Endothelial cell of umbilical vein (primary cell): Measurements from ENCODE around the gene ZNRD2. TPM values are rescaled to one million over a fixed set of nuclear protein-coding genes. Genes with fewer than 3 reads are reported as not detected.

Experiments used
- BruUV-seq: library from RNA; stranded (reverse); fragments of 400-500 nt; replicated peaks from 2 replicates; lab custom pipeline; 2021; lab: Mats Ljungman, UMichigan
- CTCF ChIA-PET: fragments of 300-600, 350-600 bp; sonication (Branson Sonifier 250); formaldehyde crosslinking; loops from one replicate; lab custom pipeline; 2021; ENCODE audit warnings: antibody characterized with exemption, inconsistent platforms; lab: Charles Lee
- POLR2A ChIA-PET: fragments of 300-600, 350-600 bp; sonication (Branson Sonifier 250); formaldehyde crosslinking; loops from one replicate; lab custom pipeline; 2021; ENCODE audit warnings: antibody characterized with exemption, inconsistent platforms; lab: Charles Lee
- DNase-seq: peaks from one replicate; pipeline ENCODE4 v3.0.0-alpha.2; 2011; ENCODE audit warnings: low read depth, low spot score
- FAIRE-seq: peaks from 2 replicates; lab custom pipeline; 2011; peaks lifted over from hg19 to GRCh38; lab: Jason Lieb, UNC
- H2AFZ ChIP-seq: 2 replicates; pipeline ENCODE4 v1.6.0; 2012; ENCODE audit warnings: low read depth, low read length, control low read depth, inconsistent platforms
- H3K27ac ChIP-seq: 2 replicates; pipeline ENCODE4 v1.5.1; 2011; ENCODE audit warnings: low read depth, mild to moderate bottlenecking, control low read depth, low read length, moderate library complexity; ENCODE audit not compliant: insufficient read depth
- H3K27me3 ChIP-seq, 2 experiments: 2 replicates each; pipeline versions ENCODE4 v1.6.0 to v1.6.1; 2011; ENCODE audit warnings: low read length in 2 of 2, mixed read lengths in 1 of 2; ENCODE audit not compliant: control insufficient read depth in 2 of 2, insufficient read depth in 2 of 2
- H3K36me3 ChIP-seq, 2 experiments: 2 replicates in 1 of 2; 3 replicates in 1 of 2; pipeline ENCODE4 v1.5.1; 2011; ENCODE audit warnings: low read length in 2 of 2, mild to moderate bottlenecking in 1 of 2, moderate library complexity in 1 of 2; ENCODE audit not compliant: control insufficient read depth in 2 of 2, insufficient read depth in 2 of 2; ENCODE audit errors: extremely low read depth in 1 of 2
- H3K4me1 ChIP-seq: 3 replicates; pipeline ENCODE4 v1.5.1; 2011; ENCODE audit warnings: mild to moderate bottlenecking, low read length; ENCODE audit not compliant: control insufficient read depth, insufficient read depth; ENCODE audit errors: extremely low read depth
- H3K4me2 ChIP-seq: 2 replicates; pipeline ENCODE4 v1.6.1; 2011; ENCODE audit warnings: low read length, control low read depth, mixed read lengths; ENCODE audit not compliant: insufficient read depth
- H3K4me3 ChIP-seq, 3 experiments: fragments of 200-600 bp in 1 of 3; sonication (generic), shearing (Covaris generic) in 1 of 3; replicated peaks in 1 of 3; 2 replicates each; pipeline ENCODE4 v1.5.1; 2011 to 2016; ENCODE audit warnings: control low read depth in 3 of 3, low read length in 3 of 3, mild to moderate bottlenecking in 2 of 3, inconsistent platforms in 1 of 3, low read depth in 1 of 3, moderate library complexity in 1 of 3; ENCODE audit not compliant: insufficient read depth in 1 of 3
- H3K79me2 ChIP-seq: 2 replicates; pipeline ENCODE4 v1.6.0; 2012; ENCODE audit warnings: low read length, inconsistent platforms; ENCODE audit not compliant: control insufficient read depth, insufficient read depth
- H3K9ac ChIP-seq: replicated peaks from 2 replicates; pipeline ENCODE3; 2011; ENCODE audit warnings: low read length, control low read depth; ENCODE audit not compliant: insufficient read depth; ENCODE audit errors: extremely low read depth
- H3K9me1 ChIP-seq: replicated peaks from 3 replicates; pipeline ENCODE4 v1.6.0; 2011; ENCODE audit warnings: mild to moderate bottlenecking, low read length; ENCODE audit not compliant: control insufficient read depth, insufficient read depth; ENCODE audit errors: extremely low read depth
- H3K9me3 ChIP-seq: replicated peaks from 2 replicates; pipeline ENCODE4 v1.5.1; 2012; ENCODE audit warnings: low read length, inconsistent platforms; ENCODE audit not compliant: control insufficient read depth, insufficient read depth
- H4K20me1 ChIP-seq: replicated peaks from 2 replicates; pipeline ENCODE3; 2011; ENCODE audit warnings: mild to moderate bottlenecking, low read length; ENCODE audit not compliant: control insufficient read depth, insufficient read depth; ENCODE audit errors: extremely low read depth
- CTCF ChIP-seq, 2 donors: IDR thresholded peaks; 1 replicate in 1 of 2; 2 replicates in 1 of 2; pipeline ENCODE4 v1.5.1; 2011; ENCODE audit warnings: low read length in 2 of 2, mild to moderate bottlenecking in 2 of 2, moderate library complexity in 2 of 2, control low read depth in 1 of 2, inconsistent platforms in 1 of 2, low read depth in 1 of 2; ENCODE audit not compliant: insufficient read depth in 1 of 2; ENCODE audit errors: extremely low read depth in 1 of 2
- EZH2 ChIP-seq: IDR thresholded peaks from 2 replicates; pipeline ENCODE4 v1.6.1; 2012; ENCODE audit warnings: borderline replicate concordance, low read depth, mild to moderate bottlenecking, moderate library complexity, low read length, inconsistent platforms; ENCODE audit not compliant: severe bottlenecking
- FOS ChIP-seq: IDR thresholded peaks from 2 replicates; pipeline ENCODE4 v1.6.1; 2011; ENCODE audit warnings: mild to moderate bottlenecking, low read length, moderate library complexity, borderline replicate concordance; ENCODE audit not compliant: insufficient read depth
- GATA2 ChIP-seq: IDR thresholded peaks from 2 replicates; pipeline ENCODE4 v1.7.0; 2011; ENCODE audit warnings: low read depth, mild to moderate bottlenecking, moderate library complexity, mixed read lengths, low read length; ENCODE audit not compliant: insufficient read length, insufficient read depth
- JUN ChIP-seq: IDR thresholded peaks from 2 replicates; pipeline ENCODE4 v1.6.1; 2011; ENCODE audit warnings: borderline replicate concordance, low read depth; ENCODE audit not compliant: insufficient read length, insufficient read depth
- MYC ChIP-seq: IDR thresholded peaks from one replicate; pipeline ENCODE4 v1.6.1; 2011; ENCODE audit warnings: mild to moderate bottlenecking, low read depth, low read length
- POLR2A ChIP-seq: IDR thresholded peaks from 2 replicates; pipeline ENCODE4 v1.6.1; 2012; ENCODE audit warnings: low read depth, mild to moderate bottlenecking, control low read depth, low read length
- POLR2AphosphoS5 ChIP-seq: IDR thresholded peaks from 2 replicates; pipeline ENCODE4 v1.6.1; 2012; ENCODE audit warnings: low read depth, mild to moderate bottlenecking, control low read depth, low read length, moderate library complexity; ENCODE audit not compliant: insufficient read depth
- dilution Hi-C: fragments of 300-500 bp; cut with MboI; formaldehyde crosslinking; loops from one replicate; pipeline ENCODE4 v1.15.0; 2019; ENCODE audit warnings: low sequenced_read_pairs; ENCODE audit not compliant: extremely low pct_ligation_motif_present
- intact Hi-C: fragments of 100-400 bp; cut with micrococcal nuclease; formaldehyde crosslinking; loops from one replicate; pipeline ENCODE4 v1.10.0; 2022
- polyA plus RNA-seq, 4 experiments: library from polyadenylated mRNA; depleted of rRNA in 3 of 4; stranded (reverse) in 3 of 4; unstranded in 1 of 4; fragments of >200 nt; gene quantifications; 2 replicates each; pipeline versions ENCODE4 v1.2.1 to v1.2.3, GENCODE V29; 2011 to 2012; ENCODE audit warnings: missing spikeins in 1 of 4
- total RNA-seq: library from RNA; stranded (reverse); gene quantifications from 2 replicates; pipeline ENCODE4 v1.2.3, GENCODE V29; 2021
- TF ChIP-seq, protein P1 (sequence below): IDR thresholded peaks from 2 replicates; pipeline ENCODE4 v1.6.1; 2011; ENCODE audit not compliant: insufficient read depth, insufficient read length

The ZNRD2 gene
- total and polyA plus RNA-seq, 2 donors (not counting 3 experiments of a cell fraction or from before 2014, with no cell fraction given), result 40.8 to 96.7 TPM

DNA sequence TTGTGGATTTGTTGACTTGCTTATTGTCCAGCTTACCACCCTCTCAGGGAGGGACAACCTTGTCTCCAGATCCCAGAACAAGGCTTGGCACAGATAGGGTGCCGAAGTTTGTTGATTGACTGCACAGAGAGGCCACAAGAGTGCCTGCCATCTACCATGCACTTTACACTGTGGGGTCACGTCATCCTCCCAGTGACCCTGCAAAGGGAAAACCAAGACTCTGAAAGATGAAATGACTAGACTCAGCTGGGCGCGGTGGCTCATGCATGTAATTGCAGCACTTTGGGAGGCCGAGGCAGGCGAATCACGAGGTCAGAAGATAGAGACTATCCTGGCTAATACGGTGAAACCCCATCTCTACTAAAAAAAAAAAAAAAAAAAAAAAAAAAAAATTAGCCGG is 7.5 kb upstream of the ZNRD2 start:
- ChIA-PET CTCF (interaction anchor here (4.3 kb wide), 1 partner anchor 22 kb away, joined by 54 read pairs; no protein-coding TSS in a partner anchor), POLR2A (no interaction called here)
- FAIRE-seq (no peak), DNase-seq (no peak)
- intact Hi-C loops, result no loop called here
- no peaks in the 10 kb centered on the region for H4K20me1 ChIP-seq
- H3K79me2 ChIP-seq, result no peaks in the 10 kb centered on the region
- H3K9me1 ChIP-seq, result no peaks in the 10 kb centered on the region
- H3K36me3 ChIP-seq, result no peaks in the 10 kb centered on the region
- no peak overlapping the region for H3K27ac ChIP-seq
- H3K27me3 ChIP-seq, result no peaks in the 10 kb centered on the region
- no peak for TF ChIP-seq MYC
- TF ChIP-seq POLR2AphosphoS5, result no peak
- no peak for TF ChIP-seq CTCF (IDR thresholded peaks at IDR 0.05; ENCODE audit: extremely low read depth in 1 of 2, insufficient read depth in 1 of 2, low read depth in 1 of 2, low read length in 2 of 2)
- TF ChIP-seq, protein P1, sequence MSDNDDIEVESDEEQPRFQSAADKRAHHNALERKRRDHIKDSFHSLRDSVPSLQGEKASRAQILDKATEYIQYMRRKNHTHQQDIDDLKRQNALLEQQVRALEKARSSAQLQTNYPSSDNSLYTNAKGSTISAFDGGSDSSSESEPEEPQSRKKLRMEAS, result no peak
- no peak overlapping the region for H3K9ac ChIP-seq
- no peaks in the 10 kb centered on the region for H3K9me3 ChIP-seq
- H3K4me2 ChIP-seq, result no peak overlapping the region
- peaks cover 45% of the 10 kb centered on the region for H3K4me1 ChIP-seq
- no peak overlapping the region for H3K4me3 ChIP-seq
- H2AFZ ChIP-seq, result no peak overlapping the region
- dilution Hi-C loops, result no loop called here
- BruUV-seq, result no TSS peak

DNA sequence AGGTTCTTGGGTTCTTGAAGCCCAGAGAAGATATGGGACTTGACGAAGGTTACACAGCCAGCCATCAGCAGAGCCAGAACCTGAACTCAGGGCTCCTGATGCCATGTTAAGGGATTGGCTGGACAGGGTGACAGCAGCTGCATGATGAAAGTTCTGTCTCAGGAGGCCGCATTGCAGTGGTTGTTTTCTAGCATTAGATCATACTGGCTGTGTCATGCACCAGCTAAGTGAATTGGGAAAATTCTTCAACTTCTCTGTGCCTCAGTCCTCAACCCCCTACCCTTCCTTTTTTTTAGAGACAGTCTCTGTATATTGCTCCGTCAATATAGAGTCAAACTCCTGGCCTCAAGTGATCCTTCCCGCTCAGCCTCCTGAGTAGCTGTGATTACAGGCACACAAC is 6.7 kb upstream of the ZNRD2 start:
- Histone ChIP-seq H4K20me1 (no peaks in the 10 kb centered on the region), H3K4me1 (peaks cover 43% of the 10 kb centered on the region), H3K4me3 (no peak overlapping the region), H3K27ac (no peak overlapping the region), H3K27me3 (no peaks in the 10 kb centered on the region), H3K79me2 (no peaks in the 10 kb centered on the region), H3K9ac (no peak overlapping the region), H3K9me3 (no peaks in the 10 kb centered on the region), H3K36me3 (no peaks in the 10 kb centered on the region), H3K4me2 (no peak overlapping the region), H3K9me1 (no peaks in the 10 kb centered on the region), H2AFZ (no peak overlapping the region)
- dilution Hi-C loops (no loop called here), intact Hi-C loops (no loop called here)
- DNase-seq (no peak), FAIRE-seq (no peak)
- TF ChIP-seq GATA2 (no peak), POLR2AphosphoS5 (no peak), JUN (no peak), MYC (no peak), EZH2 (no peak), CTCF (IDR thresholded peaks at IDR 0.05; ENCODE audit: extremely low read depth in 1 of 2, insufficient read depth in 1 of 2, low read depth in 1 of 2, low read length in 2 of 2) (no peak), FOS (no peak), POLR2A (no peak)
- TF ChIP-seq, protein P1, result no peak
- POLR2A ChIA-PET, result no interaction called here
- BruUV-seq, result no TSS peak
- CTCF ChIA-PET, result no interaction called here
